Central memory CD8-positive, alpha-beta T cell (primary cell): ENCODE measurements around the gene TFDP1.
"Not testable (repeated sequence)": the region's sequence is repeated elsewhere in the genome, so short reads cannot be mapped to it uniquely, and the experiment has no call there.

ENCODE experiments used
- ATAC-seq: fragments of 150-1000 bp; cut with Tn5 transposase; replicated peaks from 2 replicates; pipeline ENCODE4 v1.10.0; 2022; ENCODE audit warnings: mild to moderate bottlenecking, moderate FRiP score, moderate number of reproducible peaks; ENCODE audit not compliant: poor library complexity, severe bottlenecking; ENCODE audit errors: extremely low read depth
- DNase-seq, 2 donors: peaks; one replicate each; pipeline ENCODE4 v3.0.0; 2021; ENCODE audit warnings: low spot score in 2 of 2
- H3K27ac Mint-ChIP-seq: one replicate; pipeline ENCODE4 v1.8.0; 2022; ENCODE audit warnings: low read depth, mild to moderate bottlenecking, moderate library complexity, mixed read lengths
- H3K27me3 Mint-ChIP-seq: one replicate; pipeline ENCODE4 v1.8.0; 2022; ENCODE audit warnings: mixed read lengths
- H3K36me3 Mint-ChIP-seq: one replicate; pipeline ENCODE4 v1.8.0; 2022; ENCODE audit warnings: mild to moderate bottlenecking, moderate library complexity, mixed read lengths; ENCODE audit not compliant: insufficient read depth
- H3K4me1 Mint-ChIP-seq: one replicate; pipeline ENCODE4 v1.8.0; 2022; ENCODE audit warnings: mixed read lengths
- H3K4me3 Mint-ChIP-seq: one replicate; pipeline ENCODE4 v1.8.0; 2022; ENCODE audit warnings: mild to moderate bottlenecking, moderate library complexity, mixed read lengths
- H3K9me3 Mint-ChIP-seq: one replicate; pipeline ENCODE4 v1.8.0; 2022; ENCODE audit warnings: mixed read lengths

TFDP1 gene

GRCh38 chr13:113553511-113554332 lies 30.8 kb upstream of the TFDP1 start:
- Mint-ChIP-seq H3K9me3 (no peaks in the 10 kb centered on the region), H3K36me3 (peaks cover 13% of the 10 kb centered on the region), H3K27me3 (no peaks in the 10 kb centered on the region), H3K4me3 (no peak overlapping the region), H3K27ac (no peak overlapping the region), H3K4me1 (no peaks in the 10 kb centered on the region)
- ATAC-seq: no peak
- no peak for DNase-seq

GRCh38 chr13:113554333-113554700 lies 30.2 kb upstream of the TFDP1 start:
- H3K4me3 Mint-ChIP-seq: no peak overlapping the region
- ATAC-seq (no peak), DNase-seq (no peak)
- H3K36me3 Mint-ChIP-seq: peaks cover 11% of the 10 kb centered on the region
- H3K9me3 Mint-ChIP-seq: no peaks in the 10 kb centered on the region
- H3K27ac Mint-ChIP-seq: no peak overlapping the region
- no peaks in the 10 kb centered on the region for H3K27me3 Mint-ChIP-seq
- H3K4me1 Mint-ChIP-seq: no peaks in the 10 kb centered on the region

DNA sequence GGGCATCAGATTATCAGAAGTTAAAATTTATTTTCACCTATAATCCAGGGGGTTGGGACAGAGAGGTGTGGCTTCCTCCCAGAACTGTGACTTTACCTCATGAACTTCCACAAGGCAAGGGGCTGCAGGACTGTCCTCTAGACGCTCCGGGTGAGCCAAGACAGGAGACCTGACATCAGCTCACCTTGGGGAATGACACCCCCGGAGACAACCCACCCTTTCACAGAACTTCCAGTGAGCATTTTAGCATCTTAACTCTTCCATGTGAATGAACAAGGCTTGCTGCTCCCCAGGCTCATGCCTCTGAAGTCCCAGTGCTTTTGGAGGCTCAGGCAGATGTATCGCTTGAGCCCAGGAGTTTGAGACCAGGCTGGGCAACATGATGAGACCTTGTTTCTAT lies 29.4 kb upstream of the TFDP1 start:
- no peak for DNase-seq
- H3K27ac Mint-ChIP-seq: no peak overlapping the region
- no peaks in the 10 kb centered on the region for H3K9me3 Mint-ChIP-seq
- H3K36me3 Mint-ChIP-seq: peaks cover 12% of the 10 kb centered on the region
- H3K4me3 Mint-ChIP-seq: no peak overlapping the region
- H3K4me1 Mint-ChIP-seq: no peaks in the 10 kb centered on the region
- H3K27me3 Mint-ChIP-seq: no peaks in the 10 kb centered on the region
- ATAC-seq: no peak

- H3K36me3 Mint-ChIP-seq: peaks cover 5% of the 10 kb centered on the region
- ATAC-seq: no peak
- H3K27me3 Mint-ChIP-seq: no peaks in the 10 kb centered on the region
- DNase-seq: no peak
- H3K4me1 Mint-ChIP-seq: no peaks in the 10 kb centered on the region
- no peak overlapping the region for H3K4me3 Mint-ChIP-seq
- H3K27ac Mint-ChIP-seq: no peak overlapping the region
- H3K9me3 Mint-ChIP-seq: no peaks in the 10 kb centered on the region
Measured at GRCh38 chr13:113557013-113557412, 27.5 kb upstream of the TFDP1 start.

GRCh38 chr13:113558461-113558860 lies 26.1 kb upstream of the TFDP1 start:
- H3K27me3 Mint-ChIP-seq: no peaks in the 10 kb centered on the region

GRCh38 chr13:113559061-113559460 lies 25.5 kb upstream of the TFDP1 start:
- Mint-ChIP-seq H3K36me3 (peaks cover 3% of the 10 kb centered on the region), H3K9me3 (no peaks in the 10 kb centered on the region), H3K27me3 (no peaks in the 10 kb centered on the region), H3K27ac (no peak overlapping the region), H3K4me1 (no peaks in the 10 kb centered on the region), H3K4me3 (no peak overlapping the region)
- DNase-seq (no peak), ATAC-seq (no peak)

More at GRCh38 chr13:113558461-113558860, 26.1 kb upstream of the TFDP1 start:
- no peaks in the 10 kb centered on the region for H3K9me3 Mint-ChIP-seq
- peaks cover 3% of the 10 kb centered on the region for H3K36me3 Mint-ChIP-seq
- H3K4me3 Mint-ChIP-seq: no peak overlapping the region
- no peak overlapping the region for H3K27ac Mint-ChIP-seq
- ATAC-seq: no peak
- no peaks in the 10 kb centered on the region for H3K4me1 Mint-ChIP-seq
- DNase-seq: no peak

- H3K27me3 Mint-ChIP-seq: peaks cover under 1% of the 10 kb centered on the region
- DNase-seq: no peak
- H3K36me3 Mint-ChIP-seq: peaks cover 1% of the 10 kb centered on the region
- no peak overlapping the region for H3K27ac Mint-ChIP-seq
- H3K4me1 Mint-ChIP-seq: no peaks in the 10 kb centered on the region
- no peak for ATAC-seq
- no peaks in the 10 kb centered on the region for H3K9me3 Mint-ChIP-seq
- no peak overlapping the region for H3K4me3 Mint-ChIP-seq
Measured at GRCh38 chr13:113559901-113560644, 24.5 kb upstream of the TFDP1 start.

DNA sequence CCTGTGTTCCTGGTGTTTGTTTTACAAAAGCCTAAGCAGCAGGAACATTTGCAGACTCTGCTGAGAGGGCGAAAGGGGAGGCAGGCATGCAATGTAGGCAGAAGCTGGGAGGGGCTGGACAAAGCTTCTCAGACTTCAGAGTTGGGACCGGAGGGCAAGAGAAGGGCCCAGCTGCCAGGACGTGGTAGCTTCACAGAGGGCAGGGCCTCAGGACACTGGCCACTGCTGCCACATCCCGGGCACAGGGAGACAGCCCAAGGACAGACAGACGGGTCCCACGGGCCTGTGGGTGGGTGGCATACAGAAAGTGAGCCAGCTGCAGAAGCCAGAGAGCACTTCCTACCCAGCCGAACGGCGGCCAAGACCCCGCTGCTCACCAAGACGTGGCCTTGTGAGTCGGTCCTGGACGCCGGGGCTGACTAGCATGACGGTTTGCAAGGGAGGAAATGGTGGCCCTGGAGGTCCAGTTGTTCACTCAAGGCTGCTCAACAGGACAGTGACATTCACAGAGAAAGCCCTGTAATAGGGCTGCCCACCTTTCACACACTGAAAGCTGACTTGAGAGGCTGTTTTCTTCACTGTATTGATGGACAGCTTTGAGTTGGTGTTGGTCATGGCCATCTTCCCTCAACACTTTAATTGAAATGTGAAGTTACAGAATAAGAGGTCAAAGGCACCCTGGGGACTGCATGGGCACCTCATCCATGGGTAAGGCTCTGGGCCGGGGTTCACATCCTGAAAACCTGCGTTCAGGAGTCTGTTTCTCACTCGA lies 23.7 kb upstream of the TFDP1 start:
- no peak for DNase-seq
- H3K36me3 Mint-ChIP-seq: peaks cover 1% of the 10 kb centered on the region
- no peaks in the 10 kb centered on the region for H3K9me3 Mint-ChIP-seq
- no peak overlapping the region for H3K27ac Mint-ChIP-seq
- H3K27me3 Mint-ChIP-seq: peaks cover 8% of the 10 kb centered on the region
- ATAC-seq: no peak
- no peak overlapping the region for H3K4me3 Mint-ChIP-seq
- H3K4me1 Mint-ChIP-seq: no peaks in the 10 kb centered on the region

DNA sequence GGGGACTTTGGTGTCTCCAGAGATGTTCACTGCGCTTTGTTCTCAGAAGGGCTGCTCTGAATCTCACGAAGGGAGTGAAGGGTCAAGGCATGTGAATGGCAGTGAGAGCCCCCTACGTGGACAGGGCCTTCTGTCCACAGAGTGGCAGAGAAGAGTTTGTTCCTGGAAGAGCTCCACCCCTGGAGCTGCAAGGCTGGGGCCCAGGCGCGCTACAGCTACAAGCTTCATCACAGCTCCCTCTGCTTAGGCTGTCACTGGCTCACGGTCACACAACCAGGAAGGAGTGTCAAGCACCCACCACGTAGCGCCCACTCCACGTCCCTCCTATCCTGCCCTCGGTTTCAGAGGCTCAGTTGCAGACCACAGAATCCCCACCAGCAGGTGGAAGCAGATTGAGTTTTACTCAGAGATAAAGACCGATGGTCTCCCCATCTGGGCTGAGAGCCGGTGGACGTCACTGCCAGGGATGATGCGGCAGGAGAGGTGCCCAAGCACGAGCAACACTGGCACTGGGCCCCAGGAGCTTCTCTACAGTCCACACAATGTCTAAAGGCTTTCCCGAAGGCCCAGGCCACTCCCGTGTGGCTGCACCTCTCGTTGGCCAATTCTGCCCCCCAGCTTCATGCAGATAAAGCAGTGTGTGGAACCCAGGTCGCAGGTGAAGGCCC lies 23.0 kb upstream of the TFDP1 start:
- Mint-ChIP-seq H3K27me3 (peaks cover 15% of the 10 kb centered on the region), H3K4me3 (no peak overlapping the region), H3K4me1 (no peaks in the 10 kb centered on the region), H3K36me3 (peaks cover 1% of the 10 kb centered on the region), H3K9me3 (no peaks in the 10 kb centered on the region), H3K27ac (no peak overlapping the region)
- ATAC-seq: no peak
- no peak for DNase-seq

DNA sequence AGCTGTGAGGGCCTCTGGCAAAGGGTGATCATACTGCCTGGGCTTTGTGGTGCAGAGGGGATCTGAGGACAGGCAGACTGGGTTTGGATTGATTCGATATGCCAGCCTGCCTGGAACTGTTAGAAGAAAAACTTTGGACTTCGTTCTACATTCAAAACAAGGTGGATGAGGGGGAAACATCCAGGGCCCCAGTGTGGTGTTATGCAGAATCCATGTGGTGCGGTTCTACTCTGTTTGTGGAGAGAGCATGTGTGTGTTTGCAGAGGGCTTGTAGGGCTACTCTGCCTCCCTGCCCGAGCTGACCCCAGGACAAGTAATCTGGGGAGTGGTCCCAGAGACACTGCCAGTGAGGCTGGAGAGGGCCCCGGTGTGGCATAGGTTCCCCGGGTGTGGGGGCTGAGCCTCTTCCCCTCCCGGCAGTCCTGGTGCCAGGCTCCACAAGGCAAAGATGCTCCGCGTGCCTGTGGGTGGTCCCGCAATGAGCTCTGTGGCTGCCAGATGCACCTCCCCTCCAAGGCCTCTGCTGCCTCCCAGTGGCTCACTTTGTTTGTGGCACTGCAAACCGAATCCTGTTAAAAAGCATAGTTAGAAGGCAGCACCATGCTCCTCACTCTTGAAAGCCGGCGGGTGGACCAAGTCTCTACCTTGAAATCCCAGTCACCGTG lies 22.3 kb upstream of the TFDP1 start:
- Mint-ChIP-seq H3K4me1 (no peaks in the 10 kb centered on the region), H3K36me3 (peaks cover 1% of the 10 kb centered on the region), H3K27me3 (peaks cover 22% of the 10 kb centered on the region), H3K27ac (no peak overlapping the region), H3K4me3 (no peak overlapping the region), H3K9me3 (no peaks in the 10 kb centered on the region)
- ATAC-seq: no peak
- no peak for DNase-seq

GRCh38 chr13:113562844-113563243 lies 21.7 kb upstream of the TFDP1 start:
- Mint-ChIP-seq H3K27me3 (peaks cover 27% of the 10 kb centered on the region), H3K9me3 (no peaks in the 10 kb centered on the region), H3K4me1 (no peaks in the 10 kb centered on the region), H3K36me3 (peaks cover 1% of the 10 kb centered on the region), H3K27ac (no peak overlapping the region), H3K4me3 (no peak overlapping the region)
- DNase-seq (no peak), ATAC-seq (no peak)

GRCh38 chr13:113563511-113563910 lies 21.0 kb upstream of the TFDP1 start:
- peaks cover 34% of the 10 kb centered on the region for H3K27me3 Mint-ChIP-seq
- H3K4me1 Mint-ChIP-seq, DNase-seq, ATAC-seq, H3K9me3 Mint-ChIP-seq, H3K4me3 Mint-ChIP-seq, H3K27ac Mint-ChIP-seq, H3K36me3 Mint-ChIP-seq: not testable (repeated sequence)
